ENCODE measurements around the gene DRAM2. TPM values are rescaled to one million over a fixed set of nuclear protein-coding genes. Genes with fewer than 3 reads are reported as not detected.

The DRAM2 gene
- 24.0 and 26.6 TPM in 2 replicates for total RNA-seq

DNA sequence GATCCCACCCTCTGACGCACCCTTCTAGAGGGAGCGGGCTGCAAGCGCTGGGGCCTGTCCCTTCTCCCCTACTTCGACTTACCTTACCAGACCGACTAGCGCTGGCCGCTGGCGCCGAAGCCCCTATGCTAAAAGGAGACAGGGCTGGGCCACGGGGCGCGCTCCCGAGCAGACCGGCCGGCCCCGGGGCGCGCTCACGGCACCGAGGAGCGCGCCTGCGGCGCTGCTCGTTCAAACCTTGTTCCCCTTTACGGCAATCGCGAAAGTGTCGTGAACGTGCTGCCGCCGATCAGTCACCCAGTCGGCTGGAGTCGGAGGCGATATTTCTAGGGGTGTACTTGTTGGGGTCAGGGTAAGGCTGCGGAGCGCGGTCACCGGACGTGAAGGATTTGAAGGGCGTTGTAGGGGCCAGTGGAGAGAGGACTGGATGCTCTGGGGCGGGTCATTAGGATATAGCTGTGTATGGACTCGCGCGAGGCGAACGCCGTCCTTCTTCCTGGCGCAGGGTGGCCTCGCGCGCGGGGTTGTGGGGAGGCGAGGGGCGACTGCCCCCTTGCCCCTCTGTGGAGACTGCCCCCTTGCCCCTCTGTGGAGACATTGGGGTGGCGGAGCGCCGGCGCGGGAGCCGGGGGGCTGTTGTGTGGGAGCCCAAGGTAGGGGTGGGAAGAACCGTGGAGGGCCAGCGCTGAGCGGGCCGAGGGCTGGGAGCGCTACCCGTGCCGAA, at the start of gene DRAM2, which contains the start of gene CEPT1:
TSS of gene DRAM2 (minus strand) at position 138 of the 724 bp plus-strand sequence. CDS start 8,539 bp downstream, outside the sequence.
TSS of gene CEPT1 (plus strand) at position 268 of the 724 bp plus-strand sequence. CDS start 7,492 bp downstream, outside the sequence.
- intact Hi-C loops (cut with micrococcal nuclease): loop anchor here (1.0 to 10.0 kb wide), 9 partner anchors 60 to 617 kb away; partner anchors contain the start of genes ATP5PB, CD53, DDX20 and DENND2D
- H3K36me3 Mint-ChIP-seq (ENCODE audit: low read depth): peaks cover 29% of the 10 kb centered on the region
- H3K9me3 Mint-ChIP-seq: no peaks in the 10 kb centered on the region
- peak within 1 kb of the TSS; percentile 100 for H3K4me3 Mint-ChIP-seq
- peaks cover 40% of the 10 kb centered on the region for H3K4me1 Mint-ChIP-seq (ENCODE audit: low read depth)
- no peaks in the 10 kb centered on the region for H3K27me3 Mint-ChIP-seq (ENCODE audit: insufficient read depth)
- H3K27ac Mint-ChIP-seq: peak within 1 kb of the TSS; percentile 100
- peak; percentile 89 for DNase-seq (ENCODE audit: low spot score)

DNA sequence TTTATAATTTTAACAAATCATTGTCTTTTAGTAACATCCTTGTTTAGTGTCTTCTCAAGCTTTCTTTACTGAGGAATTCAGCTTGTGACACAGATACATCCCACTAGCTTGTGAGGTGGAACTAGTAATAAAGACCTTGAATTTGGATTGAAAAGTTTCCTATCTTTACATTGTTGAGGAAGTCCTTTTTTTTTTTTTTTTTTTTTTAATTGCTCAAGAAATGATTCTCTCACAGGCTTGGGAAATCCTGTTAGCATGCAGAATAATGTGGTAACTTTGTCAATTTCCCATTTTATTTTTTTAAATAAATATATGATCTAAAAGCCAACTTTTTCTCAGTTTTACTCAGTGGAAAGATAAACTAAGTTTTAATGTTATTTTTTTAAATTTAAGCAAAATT, 44.8 kb upstream of the DRAM2 start:
- Mint-ChIP-seq H3K27ac (no peak overlapping the region), H3K36me3 (ENCODE audit: low read depth) (peaks cover 72% of the 10 kb centered on the region), H3K4me3 (no peak overlapping the region), H3K27me3 (ENCODE audit: insufficient read depth) (no peaks in the 10 kb centered on the region), H3K9me3 (no peaks in the 10 kb centered on the region), H3K4me1 (ENCODE audit: low read depth) (peaks cover 47% of the 10 kb centered on the region)
- intact Hi-C loops (cut with micrococcal nuclease): loop anchor here (2.0 to 5.0 kb wide), 2 partner anchors 14 to 38 kb away; no protein-coding TSS in a partner anchor
- no peak for DNase-seq (ENCODE audit: low spot score)

DNA sequence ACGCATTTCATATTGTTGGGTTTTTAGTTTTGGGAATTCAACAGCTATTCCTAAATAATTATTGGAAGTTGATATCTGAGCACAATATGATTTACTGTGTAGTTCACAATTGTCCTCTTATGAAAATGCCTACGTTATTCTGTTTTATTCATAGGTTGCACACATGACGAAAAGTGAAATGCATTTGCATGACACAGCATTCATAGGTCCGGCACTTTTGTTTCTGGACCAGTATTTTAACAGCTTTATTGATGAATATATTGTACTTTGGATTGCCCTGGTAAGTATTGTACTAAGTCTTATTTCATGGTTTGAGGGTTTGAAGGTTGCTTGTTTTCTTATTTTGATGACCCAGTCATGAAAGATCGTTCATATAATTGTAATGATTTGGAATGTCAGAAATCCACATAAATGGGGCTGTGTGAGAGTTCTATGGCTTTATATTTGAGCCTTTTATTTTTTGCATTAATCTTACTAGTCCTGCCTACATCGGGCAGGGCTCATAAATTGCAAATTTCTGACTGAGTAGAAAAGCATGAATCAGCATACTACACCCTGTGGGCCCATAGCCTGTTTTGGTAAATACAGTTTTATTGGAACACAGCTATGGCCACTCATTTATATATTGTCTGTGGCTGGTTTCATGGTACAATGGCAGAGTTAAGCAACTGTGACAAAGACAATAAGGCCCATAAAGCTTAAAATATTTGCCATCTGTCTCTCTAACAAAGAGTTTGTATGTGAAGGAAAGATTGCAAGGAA, 43.6 kb upstream of the DRAM2 start:
- Mint-ChIP-seq H3K27ac (no peak overlapping the region), H3K36me3 (ENCODE audit: low read depth) (peaks cover 68% of the 10 kb centered on the region), H3K27me3 (ENCODE audit: insufficient read depth) (no peaks in the 10 kb centered on the region), H3K4me1 (ENCODE audit: low read depth) (peaks cover 41% of the 10 kb centered on the region), H3K9me3 (no peaks in the 10 kb centered on the region), H3K4me3 (no peak overlapping the region)
- DNase-seq (ENCODE audit: low spot score): no peak
- intact Hi-C loops (cut with micrococcal nuclease): loop anchor here (2.0 kb wide), 1 partner anchor 15 kb away; no protein-coding TSS in a partner anchor

DNA sequence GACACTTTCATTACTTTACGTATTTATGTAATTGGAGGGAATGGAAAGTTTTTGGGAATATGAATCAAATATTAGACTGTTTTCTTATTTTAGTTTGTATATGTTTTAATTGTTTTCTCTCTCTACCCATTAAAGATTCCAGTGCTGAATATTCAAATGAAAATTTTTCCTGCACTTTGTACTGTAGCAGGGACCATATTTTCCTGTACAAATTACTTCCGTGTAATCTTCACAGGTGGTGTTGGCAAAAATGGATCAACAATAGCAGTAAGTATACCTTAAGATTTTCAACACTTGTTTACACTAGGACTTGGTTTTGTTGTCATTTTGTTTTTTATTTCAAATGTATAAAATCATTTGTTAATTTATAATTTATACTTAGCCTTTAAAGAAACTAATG, 42.2 kb upstream of the DRAM2 start:
- no peak overlapping the region for H3K27ac Mint-ChIP-seq
- intact Hi-C loops (cut with micrococcal nuclease): no loop called here
- no peaks in the 10 kb centered on the region for H3K9me3 Mint-ChIP-seq

DNA sequence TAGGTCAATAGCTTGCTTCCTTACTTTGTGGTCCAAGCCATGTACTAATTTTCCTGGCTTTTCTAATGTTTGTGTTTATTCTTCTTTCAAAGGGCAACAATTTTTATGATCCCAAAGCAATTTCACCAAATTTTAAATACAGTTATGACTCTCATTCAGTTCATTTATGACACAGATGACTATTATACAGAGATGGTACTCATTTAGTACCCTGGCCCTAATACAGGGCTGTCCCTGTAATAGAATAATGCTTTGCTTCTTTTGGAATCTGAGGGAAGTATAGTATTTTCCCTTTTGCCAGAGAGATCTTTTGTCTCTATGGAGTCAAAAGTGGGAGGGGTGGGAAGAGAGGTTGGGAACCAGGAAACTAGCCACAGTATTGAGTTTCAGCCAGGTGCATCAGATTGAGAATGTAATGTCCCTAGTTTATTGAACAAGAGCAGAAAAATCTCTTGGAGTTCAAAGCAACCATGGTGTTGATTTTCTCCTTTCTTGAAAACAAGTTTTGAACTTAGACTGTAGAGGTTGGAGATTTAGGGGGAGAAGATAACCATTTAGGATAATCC, 40.2 kb upstream of the DRAM2 start:
- Mint-ChIP-seq H3K27me3 (ENCODE audit: insufficient read depth) (no peaks in the 10 kb centered on the region), H3K36me3 (ENCODE audit: low read depth) (peaks cover 51% of the 10 kb centered on the region), H3K4me1 (ENCODE audit: low read depth) (peaks cover 14% of the 10 kb centered on the region), H3K27ac (no peak overlapping the region), H3K9me3 (no peaks in the 10 kb centered on the region), H3K4me3 (no peak overlapping the region)
- DNase-seq (ENCODE audit: low spot score): no peak
- intact Hi-C loops (cut with micrococcal nuclease): no loop called here

More for the DNA sequence above, 42.2 kb upstream of the DRAM2 start:
- Mint-ChIP-seq H3K4me1 (ENCODE audit: low read depth) (peaks cover 27% of the 10 kb centered on the region), H3K36me3 (ENCODE audit: low read depth) (peaks cover 64% of the 10 kb centered on the region), H3K4me3 (no peak overlapping the region), H3K27me3 (ENCODE audit: insufficient read depth) (no peaks in the 10 kb centered on the region)
- DNase-seq (ENCODE audit: low spot score): no peak

DNA sequence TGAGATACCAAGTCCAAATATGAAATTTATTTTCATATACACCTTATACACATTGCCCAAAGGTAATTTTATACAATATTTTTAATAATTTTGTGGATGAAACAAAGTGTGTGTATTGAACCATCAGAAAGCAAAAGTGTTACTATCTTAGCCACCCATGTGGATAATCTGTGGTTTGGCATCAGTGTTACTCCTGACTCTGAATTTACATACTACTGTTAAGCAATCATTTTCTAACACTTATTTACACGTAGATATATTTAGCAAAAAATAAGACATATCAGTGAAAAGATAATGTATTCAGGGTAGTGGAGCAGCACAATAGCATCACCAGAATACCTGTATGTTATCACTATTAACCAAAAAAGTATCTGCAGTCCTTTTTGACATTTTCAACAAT, 36.8 kb upstream of the DRAM2 start:
- Mint-ChIP-seq H3K27ac (no peak overlapping the region), H3K36me3 (ENCODE audit: low read depth) (peaks cover 46% of the 10 kb centered on the region), H3K4me1 (ENCODE audit: low read depth) (peaks cover 11% of the 10 kb centered on the region), H3K27me3 (ENCODE audit: insufficient read depth) (no peaks in the 10 kb centered on the region), H3K9me3 (no peaks in the 10 kb centered on the region), H3K4me3 (no peak overlapping the region)
- intact Hi-C loops (cut with micrococcal nuclease): no loop called here
- no peak for DNase-seq (ENCODE audit: low spot score)

DNA sequence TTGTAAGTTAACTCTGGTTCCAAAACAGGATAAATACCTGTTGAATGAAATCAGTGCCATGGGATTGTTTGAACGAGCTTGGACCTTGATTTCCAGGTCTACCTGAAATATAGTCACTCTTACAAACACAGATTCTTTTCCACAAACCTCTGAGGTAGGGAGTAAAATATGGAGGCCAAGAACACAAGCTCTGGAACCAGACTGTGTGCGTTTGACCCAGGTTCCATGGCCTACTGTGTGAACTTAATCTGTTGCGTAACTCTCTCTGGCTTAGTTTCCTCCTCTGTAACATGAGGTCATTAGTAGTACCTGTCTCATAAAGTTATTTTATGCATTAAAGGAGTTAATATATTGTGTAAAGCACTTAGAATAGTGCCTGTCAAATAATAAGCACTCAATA, 35.5 kb upstream of the DRAM2 start:
- Mint-ChIP-seq H3K4me3 (no peak overlapping the region), H3K36me3 (ENCODE audit: low read depth) (peaks cover 39% of the 10 kb centered on the region)
- intact Hi-C loops (cut with micrococcal nuclease): no loop called here

DNA sequence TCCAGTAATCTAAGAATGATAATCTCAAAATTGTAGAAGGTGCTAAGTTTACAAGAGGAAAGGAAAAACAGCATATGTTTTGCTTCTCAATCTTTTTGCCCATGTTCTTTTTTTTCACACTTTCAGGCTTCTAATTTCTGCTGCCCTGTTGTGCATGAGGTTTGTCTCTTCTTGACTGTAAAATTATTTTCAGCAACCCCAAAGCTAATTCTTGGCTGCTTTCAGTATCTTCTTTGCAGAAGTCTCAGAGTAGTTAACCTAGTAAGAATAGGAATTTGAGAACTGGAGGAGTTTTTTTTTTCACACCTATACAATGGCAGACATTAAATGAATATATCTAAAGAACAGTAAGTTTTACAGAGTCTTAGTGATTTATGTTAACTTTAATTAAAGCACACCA, 34.2 kb upstream of the DRAM2 start:
- Mint-ChIP-seq H3K27ac (no peak overlapping the region), H3K27me3 (ENCODE audit: insufficient read depth) (no peaks in the 10 kb centered on the region), H3K9me3 (no peaks in the 10 kb centered on the region), H3K36me3 (ENCODE audit: low read depth) (peaks cover 29% of the 10 kb centered on the region), H3K4me3 (no peak overlapping the region), H3K4me1 (ENCODE audit: low read depth) (peaks cover under 1% of the 10 kb centered on the region)
- intact Hi-C loops (cut with micrococcal nuclease): no loop called here
- DNase-seq (ENCODE audit: low spot score): no peak

More for the DNA sequence above, 35.5 kb upstream of the DRAM2 start:
- H3K4me1 Mint-ChIP-seq (ENCODE audit: low read depth): peaks cover 8% of the 10 kb centered on the region
- no peaks in the 10 kb centered on the region for H3K27me3 Mint-ChIP-seq (ENCODE audit: insufficient read depth)
- no peaks in the 10 kb centered on the region for H3K9me3 Mint-ChIP-seq
- no peak overlapping the region for H3K27ac Mint-ChIP-seq
- DNase-seq (ENCODE audit: low spot score): no peak

DNA sequence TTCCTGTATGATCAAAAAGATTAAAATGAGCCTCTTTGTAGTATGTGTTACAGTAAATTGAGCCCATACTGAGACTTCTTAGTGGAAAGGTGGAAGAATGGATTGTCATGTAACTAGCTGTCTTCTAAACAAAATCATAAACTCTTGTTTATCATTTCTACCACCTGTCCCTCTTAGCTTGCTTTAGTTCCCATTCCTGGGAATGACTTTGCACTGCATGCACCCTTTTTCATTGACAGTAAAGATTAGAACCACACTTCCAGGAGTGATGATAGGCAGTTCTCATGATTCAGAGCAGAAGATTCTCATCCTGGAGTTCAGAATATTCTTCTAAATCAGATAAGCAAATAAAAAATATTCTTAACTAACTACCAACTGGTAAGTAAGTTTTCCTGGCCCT, 32.6 kb upstream of the DRAM2 start:
- Mint-ChIP-seq H3K27me3 (ENCODE audit: insufficient read depth) (no peaks in the 10 kb centered on the region), H3K36me3 (ENCODE audit: low read depth) (peaks cover 26% of the 10 kb centered on the region), H3K27ac (no peak overlapping the region), H3K4me3 (no peak overlapping the region), H3K4me1 (ENCODE audit: low read depth) (no peaks in the 10 kb centered on the region), H3K9me3 (no peaks in the 10 kb centered on the region)
- intact Hi-C loops (cut with micrococcal nuclease): no loop called here
- no peak for DNase-seq (ENCODE audit: low spot score)

DNA sequence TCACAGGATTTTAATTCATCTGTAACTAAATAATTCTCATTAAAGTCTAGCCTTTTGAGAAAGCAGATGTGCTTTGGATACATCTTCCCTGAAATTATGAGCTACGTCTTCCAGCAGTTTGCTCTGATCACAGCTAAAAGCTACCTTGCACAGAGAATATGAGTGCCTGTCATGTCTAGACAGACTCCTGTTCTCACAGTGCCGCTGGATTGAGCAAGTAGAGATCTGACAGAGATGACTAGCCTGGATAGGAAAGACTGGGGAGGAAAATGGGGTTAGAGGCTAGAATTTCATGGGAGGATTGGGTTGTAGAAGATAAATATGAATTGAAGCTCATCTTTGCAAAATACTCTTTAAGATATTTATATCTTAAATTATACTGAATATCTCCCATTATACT, 24.3 kb upstream of the DRAM2 start:
- no peak overlapping the region for H3K4me3 Mint-ChIP-seq
- peaks cover 24% of the 10 kb centered on the region for H3K36me3 Mint-ChIP-seq (ENCODE audit: low read depth)
- H3K27ac Mint-ChIP-seq: no peak overlapping the region
- H3K9me3 Mint-ChIP-seq: no peaks in the 10 kb centered on the region
- intact Hi-C loops (cut with micrococcal nuclease): no loop called here
- peaks cover 5% of the 10 kb centered on the region for H3K4me1 Mint-ChIP-seq (ENCODE audit: low read depth)
- no peaks in the 10 kb centered on the region for H3K27me3 Mint-ChIP-seq (ENCODE audit: insufficient read depth)
- DNase-seq (ENCODE audit: low spot score): no peak

DNA sequence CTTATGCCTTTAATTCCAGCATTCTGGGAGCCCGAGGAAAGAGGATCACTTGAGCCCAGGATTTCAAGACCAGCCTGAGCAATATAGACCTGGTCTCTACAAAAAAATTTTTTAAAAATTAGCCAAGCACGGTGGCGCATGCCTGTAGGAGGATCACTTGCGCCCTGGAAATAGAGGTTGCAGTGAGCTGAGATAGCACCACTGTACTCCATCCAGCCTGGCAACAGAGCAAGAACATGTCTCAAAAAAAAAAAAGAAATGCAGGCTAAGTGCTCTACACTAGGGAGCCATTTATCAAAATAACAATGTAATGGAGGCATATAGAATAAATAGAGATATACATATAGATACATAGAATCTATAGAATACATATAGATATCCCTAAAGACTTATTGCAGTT, 23.5 kb upstream of the DRAM2 start:
- intact Hi-C loops (cut with micrococcal nuclease): no loop called here
- Mint-ChIP-seq H3K36me3 (ENCODE audit: low read depth) (peaks cover 25% of the 10 kb centered on the region), H3K9me3 (no peaks in the 10 kb centered on the region)

DNA sequence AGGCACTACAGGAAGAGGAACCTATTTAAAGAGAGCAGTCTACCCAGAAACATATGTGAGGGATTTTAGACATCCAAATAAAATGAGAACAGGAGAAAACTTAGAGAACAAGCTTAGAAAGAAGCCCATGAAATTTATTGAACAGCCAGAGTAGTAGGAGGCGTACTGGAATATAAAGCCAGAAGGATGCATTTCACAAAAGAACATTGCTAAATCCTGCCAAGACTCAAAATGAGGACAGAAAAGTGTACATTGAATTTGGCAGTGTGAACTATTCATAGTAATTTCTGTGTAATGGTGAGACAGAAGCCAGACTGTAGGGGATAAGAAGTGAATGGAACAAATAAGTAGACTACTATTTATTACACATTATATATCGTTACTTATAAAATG, 22.6 kb upstream of the DRAM2 start:
- Mint-ChIP-seq H3K9me3 (no peaks in the 10 kb centered on the region), H3K27ac (no peak overlapping the region), H3K36me3 (ENCODE audit: low read depth) (peaks cover 20% of the 10 kb centered on the region), H3K27me3 (ENCODE audit: insufficient read depth) (no peaks in the 10 kb centered on the region), H3K4me1 (ENCODE audit: low read depth) (peaks cover 5% of the 10 kb centered on the region), H3K4me3 (no peak overlapping the region)
- intact Hi-C loops (cut with micrococcal nuclease): no loop called here
- no peak for DNase-seq (ENCODE audit: low spot score)

More for the DNA sequence above, 23.5 kb upstream of the DRAM2 start:
- no peak for DNase-seq (ENCODE audit: low spot score)
- H3K27me3 Mint-ChIP-seq (ENCODE audit: insufficient read depth): no peaks in the 10 kb centered on the region
- H3K4me3 Mint-ChIP-seq: no peak overlapping the region
- H3K4me1 Mint-ChIP-seq (ENCODE audit: low read depth): peaks cover 5% of the 10 kb centered on the region
- H3K27ac Mint-ChIP-seq: no peak overlapping the region
